Activated T-cell treated with anti-CD3 and anti-CD28 coated beads, Interleukin-2, amount 50 U/mL, for 24 hours (primary cell): ENCODE measurements around the gene MAPK13.
"Not testable (repeated sequence)": the region's sequence is repeated elsewhere in the genome, so short reads cannot be mapped to it uniquely, and the experiment has no call there.

Source experiments
- DNase-seq: peaks from one replicate; pipeline ENCODE4 v3.0.0-alpha.2; 2020
- H3K27ac Mint-ChIP-seq: 2 replicates; pipeline ENCODE4 v1.8.0; 2020; ENCODE audit warnings: mild to moderate bottlenecking, mixed read lengths
- H3K27me3 Mint-ChIP-seq: 2 replicates; pipeline ENCODE4 v1.8.0; 2020; ENCODE audit warnings: mixed read lengths
- H3K36me3 Mint-ChIP-seq: 2 replicates; pipeline ENCODE4 v1.8.0; 2020; ENCODE audit warnings: low read depth, mixed read lengths
- H3K4me1 Mint-ChIP-seq: 2 replicates; pipeline ENCODE4 v1.8.0; 2020; ENCODE audit warnings: low read depth, mixed read lengths
- H3K4me3 Mint-ChIP-seq: 2 replicates; pipeline ENCODE4 v1.8.0; 2020; ENCODE audit warnings: mild to moderate bottlenecking, moderate library complexity, mixed read lengths
- H3K9me3 Mint-ChIP-seq: 2 replicates; pipeline ENCODE4 v1.8.0; 2020; ENCODE audit warnings: mixed read lengths

The MAPK13 gene

GRCh38 chr6:36129941-36130666, at the start of gene MAPK13:
Gene MAPK13, plus strand, starts transcription at chr6:36130513. Its CDS starts 70 bp downstream, at chr6:36130583.
- Mint-ChIP-seq H3K27me3 (no peaks in the 10 kb centered on the region), H3K9me3 (no peaks in the 10 kb centered on the region), H3K36me3 (peaks cover 34% of the 10 kb centered on the region), H3K4me3 (peak within 1 kb of the TSS; percentile 85), H3K4me1 (peaks cover 70% of the 10 kb centered on the region), H3K27ac (peak within 1 kb of the TSS; percentile 94)
- DNase-seq, result peak; percentile 69

- H3K9me3 Mint-ChIP-seq, result no peaks in the 10 kb centered on the region
- DNase-seq, result no peak
- no peaks in the 10 kb centered on the region for H3K27me3 Mint-ChIP-seq
- H3K36me3 Mint-ChIP-seq, result peaks cover 98% of the 10 kb centered on the region
- no peak overlapping the region for H3K4me3 Mint-ChIP-seq
- peaks cover 18% of the 10 kb centered on the region for H3K4me1 Mint-ChIP-seq
- H3K27ac Mint-ChIP-seq, result peak overlapping the region; percentile 45
These were observed 48.0 kb upstream of the MAPK13 start for GRCh38 chr6:36082318-36082717.

- Mint-ChIP-seq H3K27me3 (no peaks in the 10 kb centered on the region), H3K4me1 (peaks cover 19% of the 10 kb centered on the region), H3K36me3 (peaks cover 95% of the 10 kb centered on the region), H3K27ac (peak overlapping the region; percentile 16), H3K4me3 (no peak overlapping the region), H3K9me3 (no peaks in the 10 kb centered on the region)
- no peak for DNase-seq
These were observed 46.9 kb upstream of the MAPK13 start for GRCh38 chr6:36083446-36083845.

- H3K4me3 Mint-ChIP-seq, H3K27me3 Mint-ChIP-seq, H3K9me3 Mint-ChIP-seq, DNase-seq, H3K27ac Mint-ChIP-seq: not testable (repeated sequence)
- H3K4me1 Mint-ChIP-seq, result peaks cover 12% of the 10 kb centered on the region
- H3K36me3 Mint-ChIP-seq, result peaks cover 83% of the 10 kb centered on the region
These were observed 42.1 kb upstream of the MAPK13 start for GRCh38 chr6:36088204-36088603.

- Mint-ChIP-seq H3K4me1 (peaks cover 14% of the 10 kb centered on the region), H3K4me3 (no peak overlapping the region), H3K27ac (no peak overlapping the region), H3K27me3 (no peaks in the 10 kb centered on the region), H3K36me3 (peaks cover 75% of the 10 kb centered on the region), H3K9me3 (no peaks in the 10 kb centered on the region)
- DNase-seq, result no peak
These were observed 41.3 kb upstream of the MAPK13 start for GRCh38 chr6:36089048-36089447.

GRCh38 chr6:36094238-36094637, 36.1 kb upstream of the MAPK13 start:
- DNase-seq, result no peak
- H3K27ac Mint-ChIP-seq, result peak overlapping the region; percentile 38
- H3K27me3 Mint-ChIP-seq, result no peaks in the 10 kb centered on the region
- no peak overlapping the region for H3K4me3 Mint-ChIP-seq
- H3K4me1 Mint-ChIP-seq, result peaks cover 26% of the 10 kb centered on the region
- H3K36me3 Mint-ChIP-seq, result peaks cover 58% of the 10 kb centered on the region
- H3K9me3 Mint-ChIP-seq, result no peaks in the 10 kb centered on the region

- Mint-ChIP-seq H3K9me3 (no peaks in the 10 kb centered on the region), H3K27me3 (no peaks in the 10 kb centered on the region), H3K27ac (peak overlapping the region; percentile 38), H3K4me3 (no peak overlapping the region), H3K36me3 (peaks cover 59% of the 10 kb centered on the region), H3K4me1 (peaks cover 32% of the 10 kb centered on the region)
- DNase-seq, result peak; percentile 84
These were observed 35.4 kb upstream of the MAPK13 start for GRCh38 chr6:36094753-36095496.

- H3K9me3 Mint-ChIP-seq, result no peaks in the 10 kb centered on the region
- H3K27me3 Mint-ChIP-seq, result no peaks in the 10 kb centered on the region
- no peak overlapping the region for H3K4me3 Mint-ChIP-seq
- no peak for DNase-seq
- H3K27ac Mint-ChIP-seq, result peak overlapping the region; percentile 38
- peaks cover 39% of the 10 kb centered on the region for H3K4me1 Mint-ChIP-seq
- H3K36me3 Mint-ChIP-seq, result peaks cover 56% of the 10 kb centered on the region
These were observed 34.6 kb upstream of the MAPK13 start for GRCh38 chr6:36095497-36096391.

GRCh38 chr6:36098253-36098919, 31.9 kb upstream of the MAPK13 start:
- no peak for DNase-seq
- H3K27me3 Mint-ChIP-seq, result no peaks in the 10 kb centered on the region
- H3K4me3 Mint-ChIP-seq, result no peak overlapping the region
- peaks cover 44% of the 10 kb centered on the region for H3K4me1 Mint-ChIP-seq
- peak overlapping the region; percentile 80 for H3K27ac Mint-ChIP-seq
- H3K9me3 Mint-ChIP-seq, result no peaks in the 10 kb centered on the region
- peaks cover 56% of the 10 kb centered on the region for H3K36me3 Mint-ChIP-seq

GRCh38 chr6:36098920-36099647, 31.2 kb upstream of the MAPK13 start:
- Mint-ChIP-seq H3K9me3 (no peaks in the 10 kb centered on the region), H3K4me3 (no peak overlapping the region)
- DNase-seq, result no peak

GRCh38 chr6:36099869-36100483, 30.3 kb upstream of the MAPK13 start:
- no peak for DNase-seq
- no peaks in the 10 kb centered on the region for H3K9me3 Mint-ChIP-seq
- peaks cover 72% of the 10 kb centered on the region for H3K36me3 Mint-ChIP-seq
- H3K4me1 Mint-ChIP-seq, result peaks cover 38% of the 10 kb centered on the region
- no peak overlapping the region for H3K4me3 Mint-ChIP-seq
- no peaks in the 10 kb centered on the region for H3K27me3 Mint-ChIP-seq
- peak overlapping the region; percentile 80 for H3K27ac Mint-ChIP-seq

More at GRCh38 chr6:36098920-36099647, 31.2 kb upstream of the MAPK13 start:
- Mint-ChIP-seq H3K27me3 (no peaks in the 10 kb centered on the region), H3K27ac (peak overlapping the region; percentile 80), H3K4me1 (peaks cover 44% of the 10 kb centered on the region), H3K36me3 (peaks cover 63% of the 10 kb centered on the region)

GRCh38 chr6:36101691-36102090, 28.6 kb upstream of the MAPK13 start:
- Mint-ChIP-seq H3K9me3 (no peaks in the 10 kb centered on the region), H3K27me3 (no peaks in the 10 kb centered on the region), H3K36me3 (peaks cover 71% of the 10 kb centered on the region), H3K4me1 (peaks cover 33% of the 10 kb centered on the region), H3K27ac (peak overlapping the region; percentile 18), H3K4me3 (no peak overlapping the region)
- DNase-seq, result no peak

- Mint-ChIP-seq H3K36me3 (peaks cover 73% of the 10 kb centered on the region), H3K4me3 (no peak overlapping the region), H3K9me3 (no peaks in the 10 kb centered on the region), H3K27ac (peak overlapping the region; percentile 44), H3K4me1 (peaks cover 40% of the 10 kb centered on the region), H3K27me3 (no peaks in the 10 kb centered on the region)
- DNase-seq, result no peak
These were observed 27.5 kb upstream of the MAPK13 start for GRCh38 chr6:36102853-36103252.
